NOMO-1 treated with dmso at 0.1 percent for 144 hours (cell line): ENCODE data around the gene TMEM51.

Experiments
- DNase-seq: peaks from one replicate; lab custom pipeline; 2025; ENCODE audit not compliant: unreplicated experiment; lab: John Stamatoyannopoulos, UW

Gene TMEM51

DNA sequence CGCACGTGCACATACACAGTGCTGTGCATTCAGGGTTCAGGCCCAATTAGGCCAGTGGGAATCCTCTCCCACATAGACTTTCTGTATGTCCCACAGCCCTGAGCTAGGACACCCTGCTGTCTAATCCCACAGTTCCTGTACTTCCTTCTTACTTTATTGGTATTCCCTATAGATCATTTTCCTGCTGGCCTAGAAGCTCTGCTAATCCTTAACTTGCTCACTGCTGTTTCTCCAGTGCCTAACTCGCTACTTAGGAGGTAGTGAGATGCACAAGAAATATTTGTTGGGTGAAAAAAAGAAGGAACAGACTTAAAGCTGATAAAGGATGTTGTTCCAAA lies 59.4 kb downstream of the TMEM51 start:
- no peak for DNase-seq

DNA sequence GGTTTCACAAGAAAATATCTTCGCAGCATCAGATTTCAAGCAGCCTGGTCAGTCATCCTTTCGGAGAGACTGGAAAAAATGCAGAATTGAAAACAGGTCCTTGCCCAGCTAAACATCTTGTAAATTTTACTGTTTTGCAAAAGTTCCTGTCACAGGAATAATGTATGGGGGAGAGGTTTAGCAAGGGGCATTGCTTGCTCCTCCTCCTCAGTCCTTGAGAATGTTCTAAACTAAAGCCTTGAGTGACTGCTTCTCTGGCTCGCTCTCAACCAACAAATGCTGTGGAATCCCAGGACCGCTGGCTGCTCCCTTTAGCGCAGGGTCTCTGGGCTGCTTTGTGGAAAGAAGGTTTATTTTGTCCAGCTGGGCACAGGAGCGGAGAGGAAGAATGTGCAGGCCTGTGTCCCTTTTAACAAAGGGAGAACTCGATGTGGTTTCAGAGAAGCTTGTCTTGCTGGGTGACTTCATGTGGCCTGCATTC lies 59.8 kb downstream of the TMEM51 start:
- DNase-seq = no peak

DNA sequence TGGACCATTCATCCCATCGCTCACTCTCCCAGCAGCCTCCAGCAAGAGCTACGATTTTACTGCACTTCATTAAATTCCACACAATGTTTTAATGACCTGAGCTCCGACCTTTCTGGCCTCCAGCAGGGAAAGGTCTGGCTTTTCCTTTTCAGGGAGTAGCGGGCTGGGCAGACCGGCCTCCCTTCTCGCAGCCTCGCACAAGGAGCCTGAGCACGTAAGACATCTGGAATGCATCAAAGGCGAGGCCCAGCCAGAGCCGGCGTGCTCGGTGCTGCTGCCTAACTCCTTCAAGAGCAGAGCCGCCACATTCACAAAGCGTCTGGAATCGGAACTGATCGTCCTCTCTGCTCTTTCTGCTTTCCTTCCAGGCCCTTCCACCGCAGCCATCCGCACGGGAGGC lies 61.0 kb downstream of the TMEM51 start:
- DNase-seq = no peak

DNA sequence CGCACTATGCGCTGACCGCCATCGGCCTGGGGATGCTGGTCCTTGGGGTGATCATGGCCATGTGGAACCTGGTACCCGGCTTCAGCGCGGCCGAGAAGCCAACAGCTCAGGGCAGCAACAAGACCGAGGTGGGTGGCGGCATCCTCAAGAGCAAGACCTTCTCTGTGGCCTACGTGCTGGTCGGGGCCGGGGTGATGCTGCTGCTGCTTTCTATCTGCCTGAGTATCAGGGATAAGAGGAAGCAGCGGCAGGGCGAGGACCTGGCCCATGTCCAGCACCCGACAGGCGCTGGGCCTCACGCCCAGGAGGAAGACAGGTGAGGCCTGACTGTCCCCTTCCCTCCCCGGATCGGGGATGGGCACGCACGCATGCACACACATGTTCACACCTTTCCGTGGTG lies 61.6 kb downstream of the TMEM51 start:
- no peak for DNase-seq

DNA sequence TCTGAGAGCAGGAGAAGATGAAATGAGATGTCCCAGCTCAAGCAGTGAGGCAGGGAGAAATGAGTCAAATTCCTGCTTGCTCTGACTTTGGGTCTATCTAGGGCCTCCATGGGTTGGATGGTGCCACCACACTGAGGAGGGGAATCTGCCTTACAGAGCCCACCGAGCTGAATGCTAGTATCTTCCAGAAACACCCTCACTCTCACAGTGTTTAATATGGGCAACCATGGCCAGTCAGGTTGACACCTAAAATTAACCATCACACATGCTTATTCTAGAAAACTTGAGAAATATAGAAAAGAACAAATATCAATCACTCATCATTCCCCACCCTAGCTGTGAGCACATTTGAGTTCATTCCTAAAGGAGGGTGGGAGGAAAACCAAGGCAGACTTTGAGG lies 64.1 kb downstream of the TMEM51 start:
- no peak for DNase-seq

DNA sequence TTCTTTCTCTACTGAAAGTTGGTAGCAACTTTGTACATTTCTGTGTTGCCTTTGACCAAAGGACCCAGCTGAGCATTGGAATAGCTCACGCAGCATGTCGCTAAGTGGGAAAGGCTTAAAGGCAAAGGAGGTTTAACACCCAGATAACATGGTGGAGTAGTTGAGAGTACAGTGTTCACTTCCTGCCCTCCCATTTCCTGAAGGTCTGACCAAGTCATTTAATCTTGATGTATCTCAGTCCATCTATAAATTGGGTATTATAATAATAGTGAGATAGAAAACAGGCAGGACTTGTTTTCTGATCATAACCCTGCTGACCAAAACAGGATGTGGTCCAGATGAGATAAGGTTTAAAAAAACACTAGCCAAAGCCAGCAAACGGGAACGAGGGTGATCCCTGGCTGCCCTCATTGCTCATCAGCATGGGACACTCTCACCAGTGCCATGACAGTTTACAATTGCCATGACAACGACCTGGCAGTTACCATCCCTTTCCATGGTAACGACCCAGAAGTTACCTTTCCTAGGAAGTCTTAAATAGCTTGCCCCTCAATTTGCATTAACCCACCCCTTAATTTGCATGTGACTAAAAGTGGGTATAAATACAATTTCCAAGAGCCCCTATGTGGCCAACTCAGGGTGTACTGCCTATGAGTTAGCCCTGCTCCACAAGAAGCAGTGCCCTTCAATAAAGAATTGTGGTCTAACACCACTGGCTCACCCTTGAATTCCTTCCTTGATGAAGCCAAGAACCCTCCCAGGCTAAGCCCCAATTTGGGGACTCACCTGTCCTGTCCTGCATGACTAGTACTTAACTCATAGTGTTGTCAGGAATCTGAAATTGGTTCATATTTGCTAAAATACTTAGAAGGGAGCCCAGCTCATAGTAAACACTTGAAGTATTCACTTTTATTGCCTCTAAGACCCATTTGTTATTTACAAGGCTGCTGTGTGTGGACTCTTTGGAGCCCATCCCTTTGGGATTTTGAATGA lies 65.0 kb downstream of the TMEM51 start:
- no peak for DNase-seq

DNA sequence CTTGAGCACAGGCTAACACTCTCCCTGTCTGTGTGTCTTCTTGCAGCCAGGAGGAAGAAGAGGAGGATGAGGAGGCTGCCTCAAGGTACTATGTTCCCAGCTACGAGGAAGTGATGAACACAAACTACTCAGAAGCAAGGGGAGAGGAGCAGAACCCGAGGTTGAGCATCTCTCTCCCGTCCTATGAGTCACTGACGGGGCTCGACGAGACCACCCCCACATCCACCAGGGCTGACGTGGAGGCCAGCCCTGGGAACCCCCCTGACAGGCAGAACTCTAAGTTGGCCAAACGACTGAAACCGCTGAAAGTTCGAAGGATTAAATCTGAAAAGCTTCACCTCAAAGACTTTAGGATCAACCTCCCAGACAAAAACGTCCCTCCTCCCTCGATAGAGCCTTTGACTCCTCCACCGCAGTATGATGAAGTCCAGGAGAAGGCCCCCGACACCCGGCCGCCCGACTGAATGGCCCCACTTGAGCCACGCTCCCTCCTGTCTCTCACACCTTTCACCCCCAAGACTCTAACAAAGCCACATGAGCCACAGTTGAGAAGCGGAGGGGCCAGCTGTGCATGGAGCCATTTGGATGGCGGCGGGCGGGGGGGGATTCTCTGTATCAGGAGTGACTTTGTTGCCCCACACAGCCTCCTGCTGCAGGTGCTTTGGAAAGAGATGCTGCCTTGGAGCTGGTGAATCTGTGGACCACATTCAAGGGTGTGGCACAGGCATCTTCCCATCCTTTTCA lies 65.9 kb downstream of the TMEM51 start:
- DNase-seq = no peak

DNA sequence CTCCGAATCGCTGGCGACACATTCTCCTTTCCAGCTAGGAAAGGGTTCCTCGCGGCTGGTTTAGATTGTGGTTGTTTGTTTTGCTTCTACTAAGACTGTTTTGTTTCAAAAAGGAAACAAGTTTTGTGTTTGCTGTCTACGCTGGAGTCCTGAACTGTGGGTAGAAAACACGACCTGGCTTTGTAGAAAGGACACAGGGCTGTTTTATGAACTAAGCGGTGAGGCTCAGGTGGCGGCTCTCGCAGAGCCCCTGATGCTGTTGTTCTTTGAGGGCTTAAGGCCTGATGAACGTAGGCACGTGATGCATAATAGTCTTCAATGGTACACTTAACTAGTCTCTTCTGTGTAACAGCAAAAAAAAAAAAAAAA lies 66.5 kb downstream of the TMEM51 start:
- DNase-seq = no peak

DNA sequence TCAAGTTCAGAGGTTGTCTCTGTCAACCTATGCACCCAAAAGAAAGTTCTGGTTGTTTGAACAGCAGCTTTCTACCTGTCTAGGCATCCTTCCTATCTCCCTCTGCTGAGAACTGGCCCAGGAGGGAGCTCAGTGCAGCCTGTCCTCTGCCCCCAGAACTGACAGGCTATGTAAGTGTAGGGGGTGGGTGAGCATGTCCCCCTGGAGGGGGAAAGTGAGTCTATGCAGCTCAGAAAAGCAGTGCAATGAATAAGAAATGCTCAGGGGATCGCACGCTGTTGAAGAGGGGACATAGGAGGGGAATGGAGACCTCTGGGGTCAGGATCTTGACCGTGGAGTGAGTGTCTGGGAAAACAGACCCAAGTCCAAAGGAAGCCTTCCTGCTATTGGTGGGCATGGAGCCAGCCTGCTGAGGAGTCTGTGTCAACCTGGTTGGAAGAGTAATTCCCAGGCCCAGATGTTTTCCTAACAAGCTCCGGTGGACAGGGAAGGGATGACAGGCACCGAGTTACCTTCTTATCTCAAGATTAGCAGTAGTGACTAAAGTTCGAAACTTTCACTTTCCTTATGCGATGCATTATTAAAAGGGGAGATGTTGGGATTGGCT lies 67.4 kb downstream of the TMEM51 start:
- no peak for DNase-seq

DNA sequence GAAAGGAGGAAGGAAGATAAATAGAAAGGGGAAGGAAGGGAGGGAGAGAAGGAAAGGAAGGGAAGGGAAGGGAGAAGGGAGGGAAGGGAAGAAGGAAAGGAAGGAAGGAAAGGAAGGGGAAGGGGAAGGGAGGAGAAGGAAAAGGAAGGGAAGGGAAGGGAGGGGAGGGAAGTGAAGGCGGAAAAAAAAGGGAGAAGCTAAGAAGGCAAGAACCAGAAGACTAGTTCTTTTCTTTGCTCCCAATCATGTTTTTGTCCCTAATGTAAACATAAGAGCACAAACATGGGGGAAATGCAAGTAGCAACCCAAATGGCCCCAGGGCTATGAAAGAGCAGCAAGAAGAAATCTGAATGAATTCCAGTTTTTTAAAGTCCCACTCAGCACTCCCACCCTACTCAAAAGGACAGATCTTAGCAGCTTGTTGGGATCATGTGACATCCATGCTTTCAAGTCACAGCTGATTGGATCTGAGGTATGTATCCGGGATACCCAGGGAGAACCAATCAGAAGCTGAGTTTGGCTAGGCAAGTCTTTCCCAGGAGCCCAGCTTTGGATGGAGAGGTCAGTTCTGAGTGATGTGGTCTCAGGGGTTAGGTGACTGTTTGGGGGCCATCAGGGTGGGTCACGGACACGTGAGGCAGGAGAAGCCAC lies 69.2 kb downstream of the TMEM51 start:
- no peak for DNase-seq

DNA sequence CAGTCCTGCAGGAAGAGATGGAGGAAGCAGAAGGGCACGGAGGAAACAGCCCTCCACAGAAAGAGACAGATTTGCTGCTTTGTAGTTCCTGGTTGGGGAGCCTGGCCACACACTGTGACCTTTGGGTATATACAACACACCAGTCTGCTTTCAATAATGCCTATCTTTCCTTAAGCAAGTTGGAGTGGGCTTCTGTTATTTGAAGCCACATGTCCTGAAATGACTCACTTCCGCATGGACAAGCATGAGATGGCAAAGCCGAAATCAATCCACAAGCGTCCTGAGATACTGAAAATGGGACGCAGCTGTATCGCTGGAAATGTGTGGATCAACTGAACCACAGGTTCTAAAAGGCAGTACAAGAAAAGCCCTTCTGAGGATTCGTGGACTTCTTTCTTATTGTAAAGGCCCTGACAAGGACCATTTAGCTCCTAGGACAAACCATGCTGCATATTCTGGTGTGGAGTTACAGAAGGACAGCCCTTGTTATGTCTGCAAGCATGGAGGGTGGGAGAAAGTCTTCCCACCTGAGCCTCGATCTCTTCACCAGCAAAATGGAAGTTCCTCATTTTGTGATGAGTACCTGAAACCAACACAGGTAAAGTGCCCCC lies 70.8 kb downstream of the TMEM51 start:
- no peak for DNase-seq

DNA sequence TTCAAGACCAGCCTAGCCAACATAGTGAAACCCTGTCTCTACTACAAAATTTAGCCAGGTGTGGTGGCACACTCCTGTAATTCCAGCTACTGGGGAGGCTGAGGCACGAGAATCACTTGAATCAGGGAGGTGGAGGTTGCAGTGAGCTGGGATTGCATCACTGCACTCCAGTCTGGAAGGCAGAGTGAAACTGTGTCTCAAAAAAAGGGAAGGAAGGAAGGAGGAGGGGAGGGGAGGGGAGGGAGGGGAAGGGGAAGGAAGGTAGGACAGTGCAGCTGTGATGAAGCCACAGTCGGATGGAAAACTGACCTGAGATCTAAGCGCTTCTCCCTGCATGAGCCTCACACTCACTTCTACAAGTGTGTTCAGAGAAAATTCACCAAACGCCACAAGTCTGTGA lies 71.4 kb downstream of the TMEM51 start:
- no peak for DNase-seq

DNA sequence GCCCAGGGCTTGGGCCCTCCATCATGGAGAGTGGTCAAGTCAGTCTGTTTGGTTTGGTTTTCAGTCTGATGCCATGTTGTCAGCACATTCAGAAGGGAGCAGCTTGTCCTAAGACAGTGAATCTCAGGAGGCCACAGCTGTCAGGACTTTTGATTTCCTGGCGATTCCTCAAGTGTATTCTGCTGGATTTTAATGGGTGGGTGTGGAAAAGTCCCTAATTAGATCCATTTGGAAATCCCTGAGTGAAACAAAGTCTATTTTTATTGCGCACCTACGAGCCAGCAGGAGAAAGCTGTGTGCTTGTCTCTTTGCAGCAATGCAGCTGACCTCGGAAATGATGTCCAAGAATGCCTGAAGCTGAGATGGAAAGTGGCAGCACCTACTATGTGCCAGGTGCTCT lies 71.9 kb downstream of the TMEM51 start:
- no peak for DNase-seq

DNA sequence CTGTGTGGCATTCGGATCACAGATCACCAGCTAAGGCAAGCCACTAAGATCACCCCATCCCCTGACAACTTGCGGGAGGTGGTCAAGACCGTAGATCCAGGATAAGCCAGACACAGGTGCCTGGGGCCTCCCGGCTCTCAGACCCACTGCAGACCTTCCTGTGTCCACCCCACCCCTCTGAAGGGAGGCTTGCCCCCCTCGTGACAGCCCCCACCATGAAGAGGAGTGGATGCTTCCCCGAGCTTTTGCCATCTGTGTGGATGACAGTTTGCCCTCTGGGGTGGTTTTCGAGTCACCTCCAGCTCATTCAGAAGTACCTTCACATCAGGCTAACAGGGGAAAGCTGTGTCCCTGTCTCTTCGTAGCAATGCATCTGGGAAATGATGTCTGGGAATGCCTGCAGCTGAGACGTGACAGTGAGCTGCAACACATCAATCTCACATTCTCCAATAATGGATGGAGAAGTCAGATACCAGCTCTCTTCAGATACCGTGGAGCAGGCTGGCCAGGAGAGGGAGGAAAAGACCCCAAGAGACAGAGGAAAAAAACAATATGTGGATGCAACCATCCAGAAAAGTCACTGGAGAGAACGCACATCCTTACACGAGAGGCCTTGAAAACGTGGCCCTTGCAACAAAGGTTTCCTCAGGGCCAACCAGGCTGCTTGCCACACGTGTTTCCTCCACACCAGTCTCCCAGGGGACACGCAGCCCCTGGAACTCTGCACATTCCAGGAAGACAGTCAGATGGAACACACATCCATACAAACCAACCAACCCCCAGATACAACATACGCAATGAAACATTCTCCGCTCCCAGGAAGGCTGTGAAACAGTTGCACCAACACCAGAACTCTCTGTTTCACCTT lies 73.1 kb downstream of the TMEM51 start:
- no peak for DNase-seq

DNA sequence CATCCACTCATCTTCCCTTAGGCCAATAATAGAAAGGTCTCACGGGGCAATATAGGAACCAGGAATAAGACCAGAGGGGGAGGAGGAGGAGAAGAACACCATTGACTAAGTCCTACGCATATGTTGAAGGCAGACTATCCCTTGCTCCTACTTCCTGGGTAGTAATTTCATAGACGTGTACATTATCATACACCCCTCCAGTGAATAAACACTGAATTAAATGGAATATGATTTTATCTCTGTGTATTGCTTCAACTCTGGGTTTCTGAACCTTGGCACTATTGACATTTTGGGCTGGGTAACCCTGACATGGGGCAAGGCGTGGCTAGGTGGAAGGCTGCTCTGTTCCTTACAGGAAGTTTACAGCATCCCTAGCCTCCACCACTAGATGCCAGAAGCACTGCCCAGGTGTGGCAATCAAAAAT lies 76.2 kb downstream of the TMEM51 start:
- no peak for DNase-seq

DNA sequence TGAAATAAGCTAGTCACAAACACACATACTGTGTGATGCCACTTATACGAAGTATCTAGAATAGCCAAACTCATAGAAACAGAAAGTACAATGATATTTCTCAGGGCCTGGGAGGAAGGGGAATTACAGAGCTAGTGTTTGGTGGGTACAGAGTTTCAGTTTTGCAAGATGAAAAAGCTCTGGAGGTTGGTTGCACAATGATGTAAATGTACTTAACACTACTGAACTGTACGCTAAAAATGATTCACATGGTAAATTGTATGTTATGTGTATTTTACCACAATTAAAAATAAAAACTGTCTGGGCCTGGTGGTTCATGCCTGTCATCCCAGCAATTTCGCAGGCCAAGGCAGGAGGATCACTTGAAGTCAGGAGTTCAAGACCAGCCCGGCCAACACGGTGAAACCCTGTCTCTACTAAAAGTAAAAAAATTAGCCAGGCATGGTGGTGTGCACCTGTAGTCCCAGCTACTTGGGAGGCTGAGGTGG lies 78.2 kb downstream of the TMEM51 start:
- peak; percentile 77 for DNase-seq

DNA sequence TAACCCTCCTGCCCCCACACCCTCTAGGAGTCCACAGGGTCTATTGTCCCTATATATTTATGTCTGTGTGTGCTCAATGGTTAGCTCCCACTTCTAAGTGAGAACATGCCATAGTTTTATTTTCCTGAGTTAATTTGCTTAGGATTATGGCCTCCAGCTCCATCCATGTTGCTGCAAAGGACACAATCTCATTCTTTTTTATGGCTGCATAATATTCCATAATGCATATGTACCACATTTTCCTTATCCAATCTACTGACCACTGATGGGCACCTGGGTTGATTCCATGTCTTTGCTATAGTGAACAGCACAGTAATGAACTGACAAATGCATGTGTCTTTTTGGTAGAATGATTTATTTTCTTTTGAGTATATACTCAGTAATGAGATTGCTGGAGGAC lies 80.1 kb downstream of the TMEM51 start:
- DNase-seq = no peak

DNA sequence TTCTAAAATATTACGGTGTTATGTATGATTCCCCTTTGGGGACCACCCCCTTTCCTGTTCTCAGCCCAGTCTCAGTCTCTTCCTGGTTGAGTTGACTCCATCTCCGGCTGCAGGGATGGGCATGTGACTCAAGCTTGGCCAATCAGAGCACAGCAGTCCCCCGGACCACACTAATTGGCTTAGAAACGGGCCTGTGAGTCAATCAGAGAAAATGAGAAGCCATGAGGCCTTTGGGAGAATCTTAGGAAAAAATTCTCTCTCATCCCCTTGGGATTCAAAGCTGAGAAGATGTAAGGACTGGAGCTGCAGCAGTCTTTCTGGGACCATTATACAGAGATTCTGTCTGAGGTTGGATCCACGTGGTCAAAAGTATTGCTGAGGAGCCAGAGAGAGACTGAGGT lies 82.8 kb downstream of the TMEM51 start:
- no peak for DNase-seq

DNA sequence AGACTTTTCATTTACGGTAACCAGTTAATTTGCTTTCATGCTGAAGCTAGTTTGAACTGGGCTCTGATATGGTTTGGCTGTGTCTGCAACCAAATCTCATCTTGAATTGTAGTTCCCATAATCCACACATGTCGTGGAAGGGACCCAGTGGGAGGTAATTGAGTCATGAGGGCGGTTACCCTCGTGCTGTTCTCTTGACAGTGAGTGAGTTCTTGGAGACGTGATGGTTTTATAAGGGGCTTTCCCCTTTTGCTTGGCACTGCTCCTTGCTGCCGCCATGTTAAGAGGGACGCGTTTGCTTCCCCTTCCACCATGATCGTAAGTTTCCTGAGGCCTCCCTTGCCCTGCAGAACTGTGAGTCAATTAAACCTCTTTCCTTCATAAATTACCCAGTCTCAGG lies 83.2 kb downstream of the TMEM51 start:
- DNase-seq = no peak

DNA sequence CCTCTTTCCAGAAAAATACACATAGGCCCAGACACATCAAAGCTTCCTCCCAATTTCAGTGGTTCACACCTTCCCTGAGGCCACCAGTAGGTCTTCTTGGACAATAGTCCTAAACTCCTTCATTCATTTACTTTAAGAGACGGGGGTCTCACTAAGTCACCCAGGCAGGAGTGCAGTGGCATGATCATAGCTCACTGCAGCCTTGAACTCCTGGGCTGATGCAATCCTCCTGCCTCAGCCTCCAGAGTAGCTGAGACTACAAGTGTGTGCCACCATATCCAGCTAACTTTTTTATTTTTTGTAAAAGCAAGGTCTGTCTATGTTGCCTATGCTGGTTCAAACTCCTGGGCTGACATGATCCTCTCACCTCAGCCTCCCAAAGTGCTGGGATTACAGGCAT lies 85.2 kb downstream of the TMEM51 start:
- no peak for DNase-seq
